ENCODE measurements around the gene BCL11B.

BCL11B gene

DNA sequence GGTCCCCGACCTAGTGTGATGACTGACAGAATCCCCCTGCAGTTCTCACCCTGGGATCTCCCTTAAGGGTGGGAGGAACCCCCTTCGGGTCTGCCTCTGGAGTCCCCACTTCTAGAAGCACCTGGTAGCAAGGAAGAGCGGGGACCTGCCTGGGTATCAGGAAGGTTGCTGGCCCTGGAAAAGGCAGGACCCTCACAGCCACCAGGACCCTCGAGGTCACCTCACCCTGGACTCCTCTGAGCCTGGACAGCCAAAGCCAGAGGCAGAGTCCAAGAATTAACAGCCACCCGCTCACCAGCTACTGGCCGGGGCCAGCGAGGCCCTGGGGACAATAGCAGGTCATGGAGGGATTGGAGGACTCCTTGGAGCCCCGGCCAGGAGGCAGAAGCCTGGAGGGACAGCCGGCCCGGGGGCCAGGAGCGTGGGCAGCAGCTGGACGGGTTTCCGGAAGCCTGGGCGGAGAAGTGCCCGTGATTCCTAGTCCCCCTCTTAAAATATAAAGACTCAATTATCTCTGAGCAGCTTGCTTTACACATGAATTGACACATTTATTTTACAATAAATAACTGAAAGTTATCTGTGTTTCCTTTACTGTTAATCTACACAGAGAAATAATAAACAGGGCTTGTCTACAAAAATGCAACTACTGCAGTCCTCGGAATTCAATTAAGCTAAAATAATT lies 17.5 kb downstream of the BCL11B start:
- DNase-seq (ENCODE audit: low spot score): no peak

DNA sequence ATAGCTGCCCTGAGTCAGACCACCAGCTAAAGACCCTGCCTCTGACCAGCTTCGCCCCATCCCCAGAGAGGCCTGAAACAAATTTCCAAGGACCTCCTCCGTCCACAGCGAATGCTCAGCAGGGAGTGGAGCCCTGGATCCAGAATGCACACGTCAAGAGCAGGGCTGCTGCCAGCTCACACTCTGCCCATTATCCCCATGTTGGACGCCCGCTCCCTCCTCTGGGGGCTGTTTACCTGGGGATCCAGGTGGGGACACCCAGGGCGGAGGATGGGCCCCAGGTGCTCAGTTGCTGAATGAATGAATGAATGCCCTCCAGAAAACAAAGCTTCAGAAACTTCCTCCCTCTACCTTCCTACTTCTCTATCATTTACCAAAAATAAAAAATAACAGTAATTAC lies 18.1 kb downstream of the BCL11B start:
- DNase-seq (ENCODE audit: low spot score): no peak

DNA sequence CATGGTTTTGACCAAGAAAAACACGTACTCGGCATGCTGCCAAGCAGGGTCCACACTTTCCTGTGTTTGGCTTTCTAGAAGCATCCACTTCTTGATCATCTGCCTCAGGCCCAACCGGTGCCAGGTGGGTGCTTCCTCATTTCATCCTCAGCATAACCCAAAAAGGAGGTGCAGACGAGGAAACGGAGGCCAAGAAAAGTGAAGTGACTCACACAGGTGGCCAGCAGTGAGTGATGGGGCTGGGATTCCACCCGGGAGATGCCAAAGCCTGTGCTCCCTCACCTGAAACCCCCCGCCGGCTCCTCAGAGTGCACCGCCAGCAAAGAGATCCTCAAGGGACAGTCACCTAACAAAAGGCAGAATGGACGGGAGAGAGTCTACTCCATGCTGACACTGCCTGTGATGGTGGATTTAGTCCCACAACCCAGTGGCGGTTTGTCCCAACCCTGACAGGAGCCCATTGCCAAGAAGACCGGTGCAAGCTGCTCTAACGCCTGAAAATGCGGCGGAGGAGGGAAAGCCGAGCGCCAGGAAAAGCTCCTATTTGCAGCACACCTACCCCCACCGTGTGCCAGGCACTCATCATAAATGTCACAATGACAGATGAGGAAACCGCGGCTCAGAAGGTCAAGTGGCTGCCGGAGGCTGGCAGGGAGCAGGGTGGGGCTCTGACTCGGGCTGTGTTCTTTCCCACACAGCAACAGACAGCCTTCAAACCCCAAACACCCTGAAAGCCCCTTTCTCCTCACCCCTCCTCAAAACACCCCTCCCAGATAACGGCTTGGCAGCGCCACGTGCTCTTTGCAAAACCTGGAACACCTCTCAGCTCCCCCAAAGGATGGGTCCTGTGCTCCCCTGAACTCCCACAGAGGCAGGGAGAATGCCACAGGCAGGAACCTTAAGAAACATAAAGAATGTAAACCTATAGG lies 18.8 kb downstream of the BCL11B start:
- no peak for DNase-seq (ENCODE audit: low spot score)

DNA sequence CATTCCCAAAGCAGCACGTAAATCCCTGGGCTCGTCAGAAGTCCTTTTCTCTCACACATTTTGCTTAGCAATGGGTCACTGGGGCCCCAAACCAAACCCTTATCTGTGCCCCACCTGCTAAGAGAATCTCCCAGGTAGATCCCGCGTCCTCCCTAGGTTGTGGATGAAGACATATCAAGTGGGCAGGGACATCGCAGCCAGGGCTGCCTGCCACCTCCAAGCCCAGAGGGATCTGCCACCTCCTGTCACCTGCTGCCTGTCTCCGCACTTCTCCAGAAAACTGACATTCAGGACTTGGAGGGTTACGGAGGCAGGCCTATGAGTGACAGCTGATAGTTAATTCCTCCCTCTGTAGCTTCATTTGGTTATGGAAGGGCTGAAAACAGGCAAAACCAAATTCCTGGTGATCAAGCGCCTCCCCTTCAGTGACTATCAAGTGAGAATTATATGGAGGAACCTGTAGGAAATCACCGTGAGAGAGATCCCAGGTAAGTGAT lies 19.5 kb downstream of the BCL11B start:
- DNase-seq (ENCODE audit: low spot score): no peak

DNA sequence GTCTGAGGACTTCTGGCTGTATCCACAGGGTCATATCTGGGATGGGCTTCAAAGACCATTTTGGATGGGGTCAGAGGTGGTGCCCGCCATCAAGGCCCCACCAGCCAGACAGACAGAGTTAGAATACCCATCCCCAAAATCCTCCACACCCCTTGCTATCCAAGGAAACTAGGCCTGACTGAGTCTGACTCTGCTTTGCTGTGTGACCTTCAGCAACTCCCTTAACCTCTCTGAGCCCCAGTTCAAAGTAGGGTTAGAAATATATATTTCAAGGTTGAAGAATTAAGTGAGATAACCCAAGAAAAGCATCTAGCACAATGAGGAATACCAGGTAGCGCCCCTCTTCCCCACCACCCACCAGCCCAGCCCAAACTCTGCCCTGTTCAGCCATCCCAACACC lies 20.3 kb downstream of the BCL11B start:
- no peak for DNase-seq (ENCODE audit: low spot score)

DNA sequence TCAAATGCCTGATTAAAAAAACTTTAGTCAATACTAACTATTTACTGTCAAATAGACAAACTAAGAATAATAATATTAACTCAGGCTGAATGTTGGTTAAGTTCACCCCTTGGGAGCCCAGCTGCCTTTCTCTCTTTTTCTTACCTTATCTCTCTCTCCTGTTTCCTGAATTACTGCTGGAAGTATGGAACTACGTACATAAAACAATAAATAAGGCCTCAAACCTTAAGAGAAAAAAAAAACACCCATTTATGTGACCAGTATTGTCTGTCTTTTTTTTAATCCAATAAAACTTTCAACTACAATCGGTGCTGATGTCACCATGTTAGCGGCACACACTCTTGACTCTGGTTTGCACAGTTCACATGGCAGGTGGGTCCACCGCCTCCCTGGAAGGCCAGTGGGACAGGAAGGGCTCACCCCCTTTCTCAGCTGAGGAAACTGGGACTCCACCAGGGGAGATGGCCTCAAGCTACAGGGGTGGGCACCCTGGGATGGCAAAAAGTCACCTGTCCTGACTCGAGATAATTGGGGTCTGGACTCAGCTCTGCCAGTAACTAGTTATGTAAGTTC lies 21.3 kb downstream of the BCL11B start:
- DNase-seq (ENCODE audit: low spot score): no peak

DNA sequence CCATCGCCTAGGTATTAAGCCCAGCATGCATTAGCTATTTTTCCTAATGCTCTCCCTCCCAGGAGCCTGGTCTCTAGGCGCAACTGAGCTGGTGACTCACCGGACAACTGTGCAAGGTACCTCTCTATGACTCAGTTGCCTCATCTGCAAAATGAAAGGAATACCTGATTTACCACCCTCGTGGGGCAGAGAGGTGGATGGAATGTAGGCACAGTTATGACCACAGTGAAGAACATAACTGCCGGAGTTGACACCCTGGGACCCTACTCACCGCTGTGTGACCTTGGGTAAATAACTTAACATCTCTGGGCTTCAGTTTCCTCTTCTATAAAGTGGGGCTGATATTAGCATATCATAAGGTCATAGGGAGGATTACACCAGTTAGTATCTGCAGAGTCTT lies 22.6 kb downstream of the BCL11B start:
- DNase-seq (ENCODE audit: low spot score): no peak

DNA sequence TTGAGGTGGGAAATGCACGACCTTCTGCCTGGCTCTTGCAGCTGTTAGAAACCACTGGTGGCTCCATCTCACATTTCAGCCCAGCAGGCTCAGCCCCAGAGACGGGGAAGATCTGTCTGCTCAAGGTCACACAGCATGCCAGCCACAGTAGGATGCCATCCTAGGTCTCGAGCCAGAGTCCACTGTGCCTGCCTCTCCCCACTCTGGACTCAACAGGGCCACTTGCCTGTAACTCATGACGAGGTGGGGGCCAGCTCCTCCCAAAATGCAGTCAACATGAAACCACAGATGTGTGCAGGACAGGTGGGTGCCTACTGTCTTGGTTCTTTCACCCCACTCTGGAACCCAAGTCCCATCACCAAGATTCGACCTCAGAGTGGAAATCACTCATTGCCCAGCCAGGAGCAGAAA lies 23.2 kb downstream of the BCL11B start:
- no peak for DNase-seq (ENCODE audit: low spot score)

DNA sequence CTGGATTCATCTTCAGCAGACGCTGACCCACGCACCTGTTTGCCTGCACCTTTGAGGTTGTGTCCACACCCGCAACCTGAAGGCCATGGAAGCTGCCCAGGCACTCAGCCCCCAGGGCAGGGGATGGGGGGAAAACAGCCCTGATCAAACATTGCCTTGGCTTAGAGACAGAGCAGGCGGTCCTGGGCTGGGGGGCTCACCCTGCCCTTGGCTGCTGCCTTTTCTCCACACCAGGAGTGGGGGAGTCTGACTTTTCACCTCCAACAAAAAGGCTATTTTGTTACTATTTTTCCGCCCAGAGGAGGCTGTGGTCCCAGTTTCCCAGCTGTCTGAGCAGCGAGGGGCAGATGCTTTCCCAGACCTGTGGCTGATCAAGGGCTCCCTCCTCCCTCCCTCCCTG lies 24.2 kb downstream of the BCL11B start:
- DNase-seq (ENCODE audit: low spot score): no peak

DNA sequence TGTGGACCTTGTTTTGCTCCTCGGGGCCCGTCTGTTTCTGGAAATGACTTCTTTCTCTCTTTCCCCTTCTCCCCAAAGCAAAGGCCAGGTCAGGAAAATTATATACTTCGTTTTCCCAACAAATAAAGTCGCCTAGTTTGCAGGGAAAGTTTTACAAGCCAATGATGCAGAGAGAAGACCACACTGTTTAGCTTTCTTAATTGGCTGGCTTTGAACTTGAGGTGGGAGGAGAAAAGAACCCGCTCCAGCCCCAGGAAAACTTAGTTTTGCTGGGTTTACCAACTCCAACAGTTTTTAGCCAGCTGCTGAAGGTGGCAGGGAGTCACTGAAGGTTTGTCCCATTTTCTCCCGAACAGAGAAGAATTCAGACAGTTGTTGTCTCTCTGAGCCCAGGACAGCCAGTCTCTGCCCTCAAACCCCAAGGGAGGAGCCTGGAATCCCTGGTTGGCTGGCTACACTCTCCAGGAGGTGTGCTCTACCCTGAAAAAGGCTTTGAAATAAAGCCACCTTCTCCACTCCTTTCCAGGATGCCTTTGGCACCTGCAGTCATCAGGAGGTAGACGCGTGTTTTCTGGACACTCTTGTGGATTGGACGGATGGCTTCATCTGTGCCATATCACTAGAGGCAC lies 24.8 kb downstream of the BCL11B start:
- no peak for DNase-seq (ENCODE audit: low spot score)

DNA sequence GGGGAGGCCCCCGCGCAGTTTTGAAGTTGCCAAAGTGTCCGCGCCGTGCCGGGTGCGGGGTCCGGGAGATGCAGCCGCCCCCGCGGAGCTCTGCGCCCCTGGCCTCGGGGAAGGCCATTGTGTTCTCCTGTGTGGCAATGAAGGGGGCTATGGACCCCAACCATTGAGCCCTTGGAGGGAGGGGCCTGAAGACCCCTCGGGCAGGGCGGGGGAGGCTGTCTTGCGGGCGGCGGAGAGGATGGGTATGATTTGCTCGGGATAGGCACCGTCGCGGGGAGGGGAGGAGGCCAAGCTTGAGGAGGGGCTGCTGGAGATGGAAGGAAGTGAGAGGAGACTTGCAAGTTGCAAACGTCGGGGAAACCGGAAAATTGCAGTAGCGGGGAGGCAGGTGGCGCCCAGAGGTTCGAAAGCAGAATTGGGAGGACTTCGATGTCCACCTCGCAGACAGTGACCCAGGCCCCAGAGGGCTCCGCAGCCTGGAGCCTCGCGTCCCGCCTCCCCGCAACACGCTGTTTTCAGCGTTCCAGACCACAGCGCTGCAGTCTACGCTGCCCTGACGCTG lies 25.4 kb downstream of the BCL11B start:
- no peak for DNase-seq (ENCODE audit: low spot score)

DNA sequence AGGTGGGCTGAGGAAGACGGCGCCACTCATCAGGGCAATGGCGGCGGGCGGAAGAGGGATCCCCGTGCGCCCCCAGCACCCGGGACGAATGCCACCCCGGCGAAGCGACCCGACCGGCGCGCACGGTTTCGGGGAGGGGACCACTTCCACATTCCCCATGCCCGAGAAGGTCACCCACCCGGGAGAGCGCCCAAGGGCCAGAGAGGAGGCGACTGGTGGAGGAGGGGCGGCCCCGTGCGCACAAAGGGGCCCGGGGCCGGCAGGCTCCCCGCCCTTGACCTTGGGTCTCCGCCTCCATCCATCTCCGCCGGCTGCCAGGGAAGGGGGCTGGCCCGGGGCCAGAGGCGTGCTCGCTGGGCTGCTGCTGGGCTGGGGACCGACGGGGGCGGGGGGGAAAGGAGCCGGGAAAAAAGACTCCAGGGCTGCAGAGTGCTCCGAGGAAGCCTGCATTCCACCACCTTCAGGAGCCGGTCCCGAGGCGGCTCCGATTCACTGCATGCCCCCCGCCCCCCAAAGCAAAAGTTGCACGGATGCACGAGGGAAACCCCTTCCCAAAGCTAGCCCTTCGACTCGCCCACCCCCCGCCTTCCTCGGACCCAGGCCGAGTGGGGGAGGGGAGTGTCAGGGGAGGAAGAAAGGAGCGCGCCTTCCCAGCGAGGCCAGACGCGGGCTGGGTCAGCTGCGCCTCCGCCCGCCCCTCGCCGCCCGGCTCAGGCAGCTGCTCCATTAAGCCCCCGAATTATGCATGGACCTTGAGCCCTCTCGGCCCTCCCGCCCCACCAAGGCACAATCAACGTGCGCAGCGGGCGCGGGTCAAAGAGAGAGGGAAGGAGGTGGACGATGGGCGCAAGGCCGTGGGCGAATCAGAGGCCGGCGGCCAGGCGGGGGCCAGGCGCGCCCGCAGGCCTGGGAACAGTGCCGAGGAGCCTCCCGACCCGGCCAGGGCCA lies 26.2 kb downstream of the BCL11B start:
- no peak for DNase-seq (ENCODE audit: low spot score)

DNA sequence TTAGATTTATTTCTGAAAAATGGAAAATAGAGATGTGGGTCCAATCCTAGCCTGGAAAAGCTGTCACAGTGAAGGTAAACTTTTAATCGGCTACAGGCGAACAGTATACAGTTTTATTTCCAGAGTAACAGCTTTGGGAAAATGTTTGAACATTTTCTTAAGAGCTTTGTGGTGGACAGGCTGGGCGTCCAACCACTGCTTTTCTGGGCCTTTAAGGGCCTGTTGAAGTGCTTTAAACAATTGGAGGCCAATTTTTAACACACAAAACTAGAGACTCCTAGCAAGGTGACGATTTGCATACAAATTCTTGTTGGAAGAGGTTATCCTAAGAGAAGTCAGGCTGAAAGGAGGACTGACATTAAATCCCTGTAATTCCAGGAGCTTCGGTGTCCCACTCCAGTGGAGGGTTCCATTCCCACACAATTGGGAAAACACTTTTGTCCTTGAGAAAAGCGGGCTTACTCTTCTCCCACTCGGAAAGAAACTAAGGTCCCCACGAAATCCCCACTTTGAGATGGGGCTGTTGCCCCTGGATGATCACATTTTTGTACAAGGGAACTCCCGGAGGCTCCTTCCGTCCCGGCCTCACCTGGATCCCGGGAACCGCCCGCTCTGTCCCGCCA lies 26.9 kb downstream of the BCL11B start:
- no peak for DNase-seq (ENCODE audit: low spot score)

DNA sequence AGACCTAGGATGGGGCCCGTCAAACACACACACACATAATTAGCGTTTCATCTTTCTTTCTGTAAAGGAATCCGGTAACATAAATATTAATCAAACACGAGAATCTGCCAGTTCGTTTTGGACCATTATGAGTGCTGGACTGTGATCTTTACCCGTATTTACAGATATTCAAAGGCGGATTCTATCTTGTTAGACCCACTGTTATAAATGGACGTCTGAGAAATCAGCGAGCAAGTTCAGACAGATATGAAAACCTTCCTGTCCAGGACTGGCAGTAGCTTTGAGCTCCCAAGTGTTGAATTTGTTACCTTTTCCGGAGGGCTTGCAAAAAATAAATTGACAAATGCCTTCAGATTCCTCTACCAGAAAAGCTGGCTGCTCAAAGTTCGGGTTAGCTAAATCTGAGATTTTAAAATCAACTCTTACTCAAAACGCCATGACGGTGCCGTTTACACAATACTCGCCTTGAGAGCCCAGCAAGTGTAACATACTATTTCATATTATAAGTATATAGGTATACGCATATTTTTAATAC lies 27.6 kb downstream of the BCL11B start:
- DNase-seq (ENCODE audit: low spot score): no peak

DNA sequence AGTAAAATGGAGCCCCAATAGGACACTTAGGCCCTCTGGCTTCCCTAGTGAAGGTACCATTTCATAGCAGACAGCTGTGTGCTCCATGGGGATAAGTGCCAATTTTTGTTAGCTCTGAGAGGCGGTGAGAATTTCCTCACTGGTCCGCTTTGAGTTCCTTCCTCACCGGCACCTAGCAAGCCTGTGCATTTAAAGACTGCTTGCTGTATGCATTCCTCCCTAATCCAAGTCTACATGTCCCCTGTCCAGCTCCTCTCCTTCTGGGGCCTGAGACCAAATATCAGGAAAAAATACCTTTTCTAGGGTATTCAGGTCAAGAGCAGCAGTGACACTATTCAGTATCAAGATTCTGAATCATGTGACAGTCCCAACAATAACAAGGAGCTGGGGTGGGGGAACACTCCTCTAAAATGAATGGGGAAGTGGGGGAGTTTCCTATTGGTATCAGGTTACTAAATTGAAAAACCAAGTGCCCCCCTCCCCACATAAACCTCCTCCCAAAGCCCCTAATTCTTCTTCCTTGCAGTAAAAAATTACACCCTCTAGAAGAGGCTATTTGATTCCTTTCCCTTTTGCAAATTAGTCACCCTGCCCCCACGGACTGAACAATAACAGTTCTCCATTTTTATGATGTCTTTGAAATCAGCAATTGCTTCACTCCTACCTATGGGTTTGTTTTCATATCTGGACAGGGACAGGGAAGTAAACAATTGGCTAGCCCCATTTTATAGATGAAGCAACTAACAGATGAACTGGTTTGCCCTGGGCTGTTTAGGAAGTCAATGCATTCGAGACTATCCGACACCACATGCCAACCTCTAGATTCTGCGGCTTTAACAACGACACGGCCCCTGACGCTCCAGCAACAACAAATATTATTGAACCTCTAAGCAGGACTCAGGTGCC lies 28.9 kb downstream of the BCL11B start:
- no peak for DNase-seq (ENCODE audit: low spot score)

DNA sequence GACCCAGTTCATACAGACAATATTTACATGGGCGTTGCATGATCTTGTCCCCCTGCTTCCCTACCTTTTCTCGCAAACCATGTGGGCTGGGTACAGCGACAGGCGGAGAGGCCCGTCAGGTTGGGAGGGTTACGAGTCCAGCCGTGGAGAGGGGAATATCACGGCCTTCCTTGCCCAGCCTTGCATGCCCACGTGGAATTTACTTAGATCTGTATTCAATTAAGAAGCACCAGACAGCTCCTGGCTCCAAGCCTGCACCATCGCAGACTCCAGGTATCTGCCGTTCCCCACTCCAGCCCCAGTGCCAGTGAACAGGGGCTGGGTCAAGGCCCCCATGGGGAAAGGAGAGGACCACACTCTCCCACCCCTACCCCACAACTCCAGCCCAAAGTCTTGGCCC lies 29.8 kb downstream of the BCL11B start:
- no peak for DNase-seq (ENCODE audit: low spot score)

DNA sequence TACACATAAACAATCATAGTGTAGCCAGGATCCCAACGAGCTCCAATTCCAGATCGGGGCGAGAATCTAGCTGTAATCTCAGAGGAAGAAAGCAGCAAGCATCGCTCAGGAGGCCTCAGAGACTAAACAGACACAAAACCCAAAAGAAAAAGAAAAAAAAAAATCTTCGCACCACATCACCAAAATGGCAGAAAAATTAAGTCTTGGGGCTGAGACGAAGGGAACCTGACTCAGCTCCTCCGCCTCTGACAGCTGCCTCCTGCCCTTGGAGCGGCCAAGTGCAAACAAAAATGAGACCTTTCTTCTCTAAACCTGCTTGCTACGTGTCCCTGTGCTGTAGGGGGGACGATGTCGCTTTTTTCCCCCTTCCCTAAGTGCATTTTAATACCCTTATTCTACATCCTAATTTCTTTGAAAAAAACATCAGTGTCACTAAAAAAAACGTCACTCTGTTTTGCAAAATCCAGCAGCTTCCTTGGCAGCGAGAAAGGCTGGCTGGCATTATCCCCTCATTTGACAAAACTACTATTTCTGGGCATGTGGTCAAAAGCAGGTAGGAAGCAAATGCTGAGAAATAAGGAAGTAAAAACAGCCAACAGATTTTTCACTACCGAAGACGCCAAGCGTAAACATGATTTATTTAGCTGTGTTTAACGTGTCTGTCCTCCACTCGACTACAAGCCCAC lies 30.5 kb downstream of the BCL11B start:
- no peak for DNase-seq (ENCODE audit: low spot score)

DNA sequence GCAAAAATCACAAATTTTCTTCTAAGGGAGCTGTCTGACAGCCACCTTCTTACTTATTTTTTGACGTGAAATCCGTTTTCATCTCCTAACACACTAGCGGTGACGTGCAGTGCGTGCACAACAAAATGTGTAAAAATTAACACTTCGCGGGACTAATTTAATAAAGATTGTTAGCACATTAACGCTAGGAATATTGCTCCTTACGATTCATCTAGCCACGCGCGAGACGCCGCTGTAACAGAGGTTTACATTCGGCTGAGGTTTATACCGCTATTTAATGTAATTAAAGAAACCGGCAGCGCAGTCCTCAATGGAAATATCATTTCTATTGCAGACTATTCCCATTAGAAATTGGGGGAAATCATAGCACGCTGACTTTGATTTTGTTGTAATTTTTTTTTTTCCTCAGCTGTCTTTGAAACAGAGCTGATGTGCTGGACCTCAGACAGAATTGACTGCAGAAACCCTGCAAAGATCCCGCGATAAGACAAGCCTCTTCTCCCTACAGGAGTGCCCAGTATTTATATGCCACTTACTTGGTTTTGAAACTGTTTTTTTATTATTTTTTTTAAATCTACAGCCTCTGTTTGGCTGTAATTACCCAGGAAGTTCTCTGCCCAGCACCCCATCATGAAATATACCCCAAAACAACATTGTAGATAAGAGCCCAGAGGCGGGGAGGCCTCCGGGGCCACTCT lies 31.2 kb downstream of the BCL11B start:
- no peak for DNase-seq (ENCODE audit: low spot score)
